PC-3 (cell line): ENCODE results near the gene SMAD3. TPM values are rescaled to one million over a fixed set of nuclear protein-coding genes. Genes with fewer than 3 reads are reported as not detected.

Experiments
- ATAC-seq: fragments of 200-7000 bp; cut with Tn5 transposase; 2 replicates; pipeline ENCODE4 v1.9.1; 2020; ENCODE audit warnings: mild to moderate bottlenecking, moderate library complexity
- BruUV-seq: library from RNA; stranded (reverse); fragments of 400-500 nt; replicated peaks from 2 replicates; lab custom pipeline; 2021; lab: Mats Ljungman, UMichigan
- CTCF ChIA-PET: fragments of 300-600 bp; sonication (Branson Sonifier 250); formaldehyde crosslinking; loops from one replicate; lab custom pipeline; 2022; ENCODE audit warnings: antibody characterized with exemption; lab: Charles Lee
- POLR2A ChIA-PET: fragments of 300-600 bp; sonication (Branson Sonifier 250); formaldehyde crosslinking; loops from one replicate; lab custom pipeline; 2022; ENCODE audit warnings: antibody characterized with exemption; ENCODE audit not compliant: unreplicated experiment; lab: Charles Lee
- DNase-seq: peaks from one replicate; pipeline ENCODE4 v3.0.0-alpha.2; 2015
- H2AFZ ChIP-seq: fragments of 300-600 bp; sonication (generic); 2 replicates; pipeline ENCODE4 v1.6.0; 2016; ENCODE audit warnings: antibody characterized with exemption, low read length
- H3F3A ChIP-seq: fragments of 300-600 bp; sonication (generic); one replicate; pipeline ENCODE4 v1.6.0; 2017; ENCODE audit warnings: antibody characterized with exemption, low read length, control low read depth, mild to moderate bottlenecking; ENCODE audit not compliant: unreplicated experiment
- H3K27ac ChIP-seq: fragments of 300-600 bp; sonication (generic); 2 replicates; pipeline ENCODE4 v1.5.1; 2016; ENCODE audit warnings: mild to moderate bottlenecking, low read length
- H3K27me3 ChIP-seq: fragments of 300-600 bp; sonication (generic); 2 replicates; pipeline ENCODE4 v1.6.1; 2016; ENCODE audit warnings: low read length, mixed read lengths
- H3K36me3 ChIP-seq: fragments of 300-600 bp; sonication (generic); 2 replicates; pipeline ENCODE4 v1.6.1; 2016; ENCODE audit warnings: low read depth, mixed run types, low read length, mixed read lengths
- H3K4me1 ChIP-seq: fragments of 300-600 bp; sonication (generic); 2 replicates; pipeline ENCODE4 v1.5.1; 2016; ENCODE audit warnings: low read length; ENCODE audit not compliant: insufficient read depth
- H3K4me2 ChIP-seq: fragments of 300-600 bp; sonication (generic); 2 replicates; pipeline ENCODE4 v1.6.0; 2016; ENCODE audit warnings: low read length
- H3K4me3 ChIP-seq: fragments of 300-600 bp; sonication (generic); 2 replicates; pipeline ENCODE4 v1.5.1; 2016; ENCODE audit warnings: mild to moderate bottlenecking, low read length, mixed read lengths
- H3K79me2 ChIP-seq: fragments of 300-600 bp; sonication (generic); 2 replicates; pipeline ENCODE4 v1.6.1; 2017; ENCODE audit warnings: low read length, mixed read lengths
- H3K9ac ChIP-seq: fragments of 300-600 bp; sonication (generic); 2 replicates; pipeline ENCODE4 v1.6.0; 2016; ENCODE audit warnings: mild to moderate bottlenecking, low read length
- H3K9me2 ChIP-seq: fragments of 300-600 bp; sonication (generic); replicated peaks from 2 replicates; pipeline ENCODE4 v1.6.1; 2016; ENCODE audit warnings: mixed run types, low read length, mixed read lengths
- H3K9me3 ChIP-seq: fragments of 300-600 bp; sonication (generic); 2 replicates; pipeline ENCODE4 v1.6.1; 2016; ENCODE audit warnings: low read length, mixed read lengths
- H4K20me1 ChIP-seq: fragments of 300-600 bp; sonication (generic); 2 replicates; pipeline ENCODE4 v1.6.1; 2016; ENCODE audit warnings: low read length, mixed read lengths
- CTCF ChIP-seq: fragments of 300-600 bp; sonication (generic); conservative IDR thresholded peaks from 2 replicates; pipeline ENCODE4 v1.5.1; 2017; ENCODE audit warnings: antibody characterized with exemption, low read depth, mild to moderate bottlenecking, low read length
- EZH2 ChIP-seq: fragments of 300-600 bp; sonication (generic); IDR thresholded peaks from one replicate; pipeline ENCODE4 v1.6.1; 2017; ENCODE audit warnings: antibody characterized with exemption, mild to moderate bottlenecking, low read length; ENCODE audit not compliant: unreplicated experiment
- EZH2phosphoT487 ChIP-seq: fragments of 300-600 bp; sonication (generic); IDR thresholded peaks from 2 replicates; pipeline ENCODE4 v1.6.1; 2018; ENCODE audit warnings: mild to moderate bottlenecking, antibody characterized with exemption, low read length, borderline replicate concordance
- intact Hi-C: fragments of 100-400 bp; cut with micrococcal nuclease; formaldehyde crosslinking; loops from 2 replicates; pipeline ENCODE4 v1.9.0; 2023
- total RNA-seq: library from RNA; depleted of rRNA; stranded (reverse); fragments of >200 nt; gene quantifications from 2 replicates; pipeline ENCODE4 v1.2.3, GENCODE V29; 2014

The SMAD3 gene
- total RNA-seq, 1 experiment from 2014 or later = 75.6 TPM

GRCh38 chr15:67048281-67049279 lies 16.8 kb upstream of the SMAD3 start:
- ATAC-seq = peak; percentile 71
- H3K4me3 ChIP-seq = no peak overlapping the region
- H3K79me2 ChIP-seq = no peaks in the 10 kb centered on the region
- ChIA-PET POLR2A (no interaction called here), CTCF (no interaction called here)
- H3K36me3 ChIP-seq = no peaks in the 10 kb centered on the region
- DNase-seq = peak; percentile 73
- H3K27ac ChIP-seq = peak overlapping the region; percentile 90
- no peaks in the 10 kb centered on the region for H3K27me3 ChIP-seq
- H3K4me1 ChIP-seq = peaks cover 39% of the 10 kb centered on the region
- H2AFZ ChIP-seq = peak overlapping the region; percentile 59; the same call in 1 of the 2 replicates
- peak overlapping the region; percentile 53; the same call in 1 of the 2 replicates for H3K9ac ChIP-seq
- peak overlapping the region; percentile 74 for H3K4me2 ChIP-seq
- H3F3A ChIP-seq = peaks cover 6% of the 10 kb centered on the region
- BruUV-seq = no TSS peak
- H3K9me2 ChIP-seq = no peaks in the 10 kb centered on the region
- intact Hi-C loops = no loop called here
- H4K20me1 ChIP-seq = no peaks in the 10 kb centered on the region
- TF ChIP-seq EZH2phosphoT487 (no peak), CTCF (no peak), EZH2 (no peak)
- no peaks in the 10 kb centered on the region for H3K9me3 ChIP-seq

GRCh38 chr15:67049351-67050044 lies 15.9 kb upstream of the SMAD3 start:
- TF ChIP-seq CTCF (no peak), EZH2 (no peak), EZH2phosphoT487 (no peak)
- H3K27ac ChIP-seq = peak overlapping the region; percentile 90
- no TSS peak for BruUV-seq
- peak overlapping the region; percentile 59; the same call in 1 of the 2 replicates for H2AFZ ChIP-seq
- no peaks in the 10 kb centered on the region for H3K9me2 ChIP-seq
- H3K4me2 ChIP-seq = peak overlapping the region; percentile 74
- H3F3A ChIP-seq = peaks cover 6% of the 10 kb centered on the region
- H3K4me1 ChIP-seq = peaks cover 32% of the 10 kb centered on the region
- H3K9ac ChIP-seq = peak overlapping the region; percentile 53; the same call in 1 of the 2 replicates
- CTCF ChIA-PET = no interaction called here
- POLR2A ChIA-PET = interaction anchor here (0.6 kb wide), 1 partner anchor 15 kb away, joined by 4 read pairs; no protein-coding TSS in a partner anchor
- H3K9me3 ChIP-seq = no peaks in the 10 kb centered on the region
- H4K20me1 ChIP-seq = no peaks in the 10 kb centered on the region
- H3K79me2 ChIP-seq = no peaks in the 10 kb centered on the region
- H3K4me3 ChIP-seq = no peak overlapping the region
- peak; percentile 85 for DNase-seq
- peak; percentile 65 for ATAC-seq
- no peaks in the 10 kb centered on the region for H3K27me3 ChIP-seq
- no peaks in the 10 kb centered on the region for H3K36me3 ChIP-seq
- intact Hi-C loops = no loop called here
